ENCODE measurements around the gene EPG5. TPM values are rescaled to one million over a fixed set of nuclear protein-coding genes. Genes with fewer than 3 reads are reported as not detected.
A peak's percentile ranks its signal among the peaks of the same experiment; 100 is the strongest.

Gene EPG5
- total RNA-seq, 1 donor from 2014 or later, result 18.2 TPM

GRCh38 chr18:45841765-45842442, 125.2 kb downstream of the EPG5 start:
- H3K9me3 ChIP-seq (replicated peaks), result no peaks in the 10 kb centered on the region
- H3K27ac ChIP-seq (replicated peaks), result no peak overlapping the region
- intact Hi-C loops (cut with micrococcal nuclease), result no loop called here
- no peak for DNase-seq
- H3K4me1 ChIP-seq, result peaks cover 23% of the 10 kb centered on the region
- TF ChIP-seq CTCF (IDR thresholded peaks at IDR 0.05; ENCODE audit: borderline replicate concordance), result no peak
- H3K4me3 ChIP-seq, result no peak overlapping the region
- peaks cover 26% of the 10 kb centered on the region for H3K27me3 ChIP-seq (ENCODE audit: low read depth)
- no peaks in the 10 kb centered on the region for H3K36me3 ChIP-seq

GRCh38 chr18:45841060-45841764, 125.9 kb downstream of the EPG5 start:
- peaks cover 33% of the 10 kb centered on the region for H3K27me3 ChIP-seq (ENCODE audit: low read depth)
- H3K36me3 ChIP-seq, result no peaks in the 10 kb centered on the region
- no peak overlapping the region for H3K4me3 ChIP-seq
- DNase-seq, result no peak
- H3K4me1 ChIP-seq, result peaks cover 26% of the 10 kb centered on the region
- H3K9me3 ChIP-seq (replicated peaks), result no peaks in the 10 kb centered on the region
- TF ChIP-seq CTCF (IDR thresholded peaks at IDR 0.05; ENCODE audit: borderline replicate concordance), result no peak
- intact Hi-C loops (cut with micrococcal nuclease), result no loop called here
- no peak overlapping the region for H3K27ac ChIP-seq (replicated peaks)

- peaks cover 26% of the 10 kb centered on the region for H3K4me1 ChIP-seq
- peak; percentile 71 for TF ChIP-seq CTCF (IDR thresholded peaks at IDR 0.05; ENCODE audit: borderline replicate concordance)
- intact Hi-C loops (cut with micrococcal nuclease), result no loop called here
- no peak for DNase-seq
- H3K27me3 ChIP-seq (ENCODE audit: low read depth), result peaks cover 43% of the 10 kb centered on the region
- no peak overlapping the region for H3K4me3 ChIP-seq
- H3K36me3 ChIP-seq, result no peaks in the 10 kb centered on the region
- H3K27ac ChIP-seq (replicated peaks), result no peak overlapping the region
- H3K9me3 ChIP-seq (replicated peaks), result no peaks in the 10 kb centered on the region
These were observed 127.4 kb downstream of the EPG5 start for GRCh38 chr18:45839414-45840395.

- Histone ChIP-seq H3K4me1 (peaks cover 26% of the 10 kb centered on the region), H3K27ac (replicated peaks) (no peak overlapping the region), H3K27me3 (ENCODE audit: low read depth) (peaks cover 51% of the 10 kb centered on the region), H3K9me3 (replicated peaks) (no peaks in the 10 kb centered on the region), H3K4me3 (peak overlapping the region; percentile 64), H3K36me3 (no peaks in the 10 kb centered on the region)
- no peak for DNase-seq
- intact Hi-C loops (cut with micrococcal nuclease), result no loop called here
- no peak for TF ChIP-seq CTCF (IDR thresholded peaks at IDR 0.05; ENCODE audit: borderline replicate concordance)
These were observed 128.6 kb downstream of the EPG5 start for GRCh38 chr18:45838302-45839070.

Measured in left ventricle myocardium inferior (tissue), 1 donor.